ENCODE data around the gene OGT.

OGT gene

DNA sequence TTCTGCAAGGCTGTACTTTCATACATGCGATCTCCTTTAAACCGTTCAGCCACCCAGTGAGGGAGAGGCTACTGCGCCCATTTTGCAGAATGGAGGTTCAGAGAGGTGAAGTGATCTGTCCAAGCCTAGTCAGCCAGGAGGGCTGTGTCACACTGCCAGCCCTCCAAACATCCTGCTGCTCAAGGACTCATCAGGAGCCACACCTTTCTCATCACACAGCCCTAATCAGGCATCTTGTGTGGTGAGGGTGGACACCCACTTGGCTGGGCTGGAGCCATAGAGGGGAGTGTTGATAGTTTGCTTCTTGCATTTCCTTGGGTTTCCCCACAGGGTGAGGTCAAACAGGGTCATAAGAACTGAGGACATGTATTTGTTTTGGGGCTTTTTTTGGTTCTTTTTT, 90.8 kb downstream of the OGT start:
- no peak for DNase-seq

DNA sequence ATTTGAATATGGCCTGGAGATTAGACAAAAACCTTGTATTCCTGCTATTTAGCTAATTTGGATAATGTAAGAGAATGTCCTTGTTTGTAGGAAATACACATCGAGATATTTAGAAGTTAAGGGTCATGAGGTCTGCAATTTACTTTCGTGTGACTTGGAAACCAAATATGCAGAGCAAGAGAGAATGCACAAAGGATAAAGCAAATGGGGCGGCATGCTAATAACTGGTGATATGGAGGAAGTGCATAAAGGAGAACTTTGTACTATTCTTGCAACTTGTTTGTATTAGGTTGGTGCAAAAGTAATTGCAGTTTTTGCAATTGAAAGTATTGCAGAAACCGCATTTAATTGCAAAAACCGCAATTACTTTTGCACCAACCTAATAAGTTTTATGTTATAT, 92.6 kb downstream of the OGT start:
- DNase-seq, result no peak

Measured in suppressor macrophage (primary cell).